H1 (cell line): ENCODE results near the gene RAP1GDS1. TPM values are rescaled to one million over a fixed set of nuclear protein-coding genes. Genes with fewer than 3 reads are reported as not detected.

Experiments
- CTCF ChIA-PET: fragments of 300-600 bp; sonication (Branson Sonifier 250); formaldehyde crosslinking; loops from one replicate; lab custom pipeline; 2021; ENCODE audit not compliant: partially characterized antibody; lab: Charles Lee
- POLR2A ChIA-PET: fragments of 300-600 bp; sonication (Branson Sonifier 250); formaldehyde crosslinking; loops from one replicate; lab custom pipeline; 2021; ENCODE audit warnings: inconsistent platforms; ENCODE audit not compliant: partially characterized antibody; lab: Charles Lee
- DNase-seq, 2 experiments: peaks; one replicate each; pipeline versions ENCODE4 v3.0.0 to v3.0.0-alpha.2; 2010 to 2022; ENCODE audit warnings: low spot score in 2 of 2, low read depth in 1 of 2, mixed read lengths in 1 of 2
- FAIRE-seq: peaks from 2 replicates; lab custom pipeline; 2011; peaks lifted over from hg19 to GRCh38; lab: Jason Lieb, UNC
- H2AFZ ChIP-seq: 2 replicates; pipeline ENCODE4 v1.8.1; 2012; ENCODE audit warnings: low read length, inconsistent platforms
- H2AK5ac ChIP-seq: 2 replicates; pipeline ENCODE4 v1.6.1; 2013; ENCODE audit warnings: low read depth, low read length
- H2BK120ac ChIP-seq: replicated peaks from 2 replicates; pipeline ENCODE3; 2013; ENCODE audit warnings: low read depth, low read length, inconsistent platforms
- H2BK12ac ChIP-seq: 2 replicates; pipeline ENCODE4 v1.6.1; 2013; ENCODE audit warnings: low read depth, low read length
- H2BK15ac ChIP-seq: 2 replicates; pipeline ENCODE4 v1.6.1; 2013; ENCODE audit warnings: low read length
- H2BK20ac ChIP-seq: 2 replicates; pipeline ENCODE4 v1.6.1; 2013; ENCODE audit warnings: low read length
- H2BK5ac ChIP-seq: 2 replicates; pipeline ENCODE4 v1.6.1; 2013; ENCODE audit warnings: low read depth, low read length
- H3K14ac ChIP-seq: 2 replicates; pipeline ENCODE4 v1.6.1; 2013; ENCODE audit warnings: inconsistent platforms; ENCODE audit not compliant: insufficient read length
- H3K18ac ChIP-seq: 2 replicates; pipeline ENCODE4 v1.6.1; 2013; ENCODE audit warnings: low read length; ENCODE audit errors: extremely low read depth
- H3K23ac ChIP-seq: 2 replicates; pipeline ENCODE4 v1.6.1; 2013; ENCODE audit warnings: inconsistent platforms; ENCODE audit not compliant: insufficient read length
- H3K23me2 ChIP-seq: 2 replicates; pipeline ENCODE4 v1.6.1; 2013; ENCODE audit warnings: low read depth, low read length
- H3K27ac ChIP-seq: 2 replicates; pipeline ENCODE4 v1.6.1; 2011; ENCODE audit warnings: low read depth, low read length, inconsistent platforms
- H3K27me3 ChIP-seq, 4 experiments: replicated peaks in 1 of 4; 1 replicate in 1 of 4; 2 replicates in 3 of 4; pipeline versions ENCODE4 v1.6.1 to v1.8.1; 2011 to 2013; ENCODE audit warnings: low read length in 3 of 4, mild to moderate bottlenecking in 3 of 4, inconsistent platforms in 2 of 4, mixed read lengths in 2 of 4, moderate library complexity in 1 of 4; ENCODE audit not compliant: control insufficient read depth in 3 of 4, insufficient read depth in 3 of 4; ENCODE audit errors: extremely low read depth in 1 of 4
- H3K36me3 ChIP-seq, 4 experiments: 2 replicates each; pipeline versions ENCODE4 v1.6.1 to v1.8.1; 2011 to 2013; ENCODE audit warnings: mild to moderate bottlenecking in 4 of 4, low read length in 3 of 4, moderate library complexity in 2 of 4, control low read depth in 1 of 4, inconsistent platforms in 1 of 4; ENCODE audit not compliant: insufficient read depth in 4 of 4, control insufficient read depth in 2 of 4
- H3K4ac ChIP-seq: replicated peaks from 2 replicates; pipeline ENCODE3; 2013; ENCODE audit warnings: low read length, low read depth, mixed read lengths, inconsistent platforms; ENCODE audit not compliant: insufficient read length
- H3K4me1 ChIP-seq, 4 experiments: replicated peaks in 1 of 4; 1 replicate in 1 of 4; 2 replicates in 3 of 4; pipeline versions ENCODE4 v1.6.1 to v1.8.1; 2011 to 2013; ENCODE audit warnings: low read length in 3 of 4, inconsistent platforms in 2 of 4, mixed read lengths in 1 of 4; ENCODE audit not compliant: insufficient read depth in 4 of 4, control insufficient read depth in 3 of 4
- H3K4me2 ChIP-seq, 2 experiments: 2 replicates each; pipeline versions ENCODE4 v1.6.1 to v1.8.1; 2011 to 2013; ENCODE audit warnings: low read depth in 2 of 2, low read length in 2 of 2, control low read depth in 1 of 2, inconsistent platforms in 1 of 2, mild to moderate bottlenecking in 1 of 2; ENCODE audit not compliant: insufficient read depth in 1 of 2
- H3K4me3 ChIP-seq, 4 experiments: fragments of 200-600, 300-600 bp in 1 of 4; sonication (generic), shearing (Covaris generic), sonication (Bioruptor Twin) in 1 of 4; 2 replicates each; pipeline versions ENCODE4 v1.5.1 to v1.8.1; 2011 to 2016; ENCODE audit warnings: low read length in 4 of 4, low read depth in 3 of 4, control low read depth in 2 of 4, inconsistent platforms in 2 of 4, mild to moderate bottlenecking in 2 of 4, mixed read lengths in 1 of 4, moderate library complexity in 1 of 4; ENCODE audit not compliant: insufficient read depth in 2 of 4; ENCODE audit errors: extremely low read depth in 1 of 4
- H3K56ac ChIP-seq: replicated peaks from 2 replicates; pipeline ENCODE3; 2013; ENCODE audit warnings: low read depth, mild to moderate bottlenecking, mixed read lengths, low read length, inconsistent platforms; ENCODE audit not compliant: insufficient read length
- H3K79me1 ChIP-seq: 2 replicates; pipeline ENCODE4 v1.6.1; 2013; ENCODE audit warnings: low read depth, low read length, control low read depth
- H3K79me2 ChIP-seq, 2 experiments: 2 replicates each; pipeline versions ENCODE4 v1.6.1 to v1.8.1; 2012 to 2013; ENCODE audit warnings: low read length in 2 of 2, mild to moderate bottlenecking in 2 of 2, inconsistent platforms in 1 of 2; ENCODE audit not compliant: insufficient read depth in 2 of 2, control insufficient read depth in 1 of 2
- H3K9ac ChIP-seq, 4 experiments: replicated peaks in 1 of 4; 1 replicate in 1 of 4; 2 replicates in 3 of 4; pipeline versions ENCODE4 v1.6.1 to v1.8.1; 2011 to 2013; ENCODE audit warnings: low read depth in 3 of 4, low read length in 3 of 4, control low read depth in 2 of 4, mild to moderate bottlenecking in 2 of 4, moderate library complexity in 2 of 4, inconsistent platforms in 1 of 4; ENCODE audit errors: extremely low read depth in 1 of 4
- H3K9me3 ChIP-seq, 2 experiments: 2 replicates each; pipeline versions ENCODE4 v1.6.1 to v1.8.1; 2012 to 2013; ENCODE audit warnings: mild to moderate bottlenecking in 2 of 2, moderate library complexity in 2 of 2, control low read depth in 1 of 2, inconsistent platforms in 1 of 2, low read depth in 1 of 2, low read length in 1 of 2, mixed read lengths in 1 of 2; ENCODE audit not compliant: insufficient read depth in 2 of 2
- H4K20me1 ChIP-seq, 2 experiments: replicated peaks in 1 of 2; 2 replicates each; pipeline versions ENCODE3 to v1.8.1; 2011 to 2013; ENCODE audit warnings: inconsistent platforms in 2 of 2, low read length in 2 of 2, mild to moderate bottlenecking in 1 of 2; ENCODE audit not compliant: insufficient read depth in 2 of 2, control insufficient read depth in 1 of 2
- H4K5ac ChIP-seq: 2 replicates; pipeline ENCODE4 v1.6.1; 2013; ENCODE audit warnings: low read length, low read depth, mixed read lengths, inconsistent platforms; ENCODE audit not compliant: insufficient read length
- H4K8ac ChIP-seq: 2 replicates; pipeline ENCODE4 v1.8.0; 2013; ENCODE audit warnings: mild to moderate bottlenecking, moderate library complexity, low read length, inconsistent platforms; ENCODE audit not compliant: insufficient read depth; ENCODE audit errors: extremely low read depth
- H4K91ac ChIP-seq: replicated peaks from 2 replicates; pipeline ENCODE3; 2013; ENCODE audit warnings: low read length, mixed read lengths, inconsistent platforms; ENCODE audit not compliant: insufficient read length
- BACH1 ChIP-seq: IDR thresholded peaks from 2 replicates; pipeline ENCODE4 v1.6.1; 2012; ENCODE audit warnings: low read length, improper control_type of control experiment
- BCL11A ChIP-seq, 2 experiments: IDR thresholded peaks; one replicate each; pipeline ENCODE4 v1.6.1; 2011; ENCODE audit warnings: low read depth in 2 of 2, low read length in 2 of 2, mild to moderate bottlenecking in 2 of 2
- BRCA1 ChIP-seq: IDR thresholded peaks from 2 replicates; pipeline ENCODE4 v1.6.1; 2012; ENCODE audit warnings: low read depth, low read length, improper control_type of control experiment
- CBX5 ChIP-seq: fragments of 300-800, 300-1000 bp; sonication (generic); IDR thresholded peaks from 2 replicates; pipeline ENCODE4 v1.7.1; 2016; ENCODE audit warnings: antibody characterized with exemption, low read length, low read depth
- CHD1 ChIP-seq: IDR thresholded peaks from 2 replicates; pipeline ENCODE4 v1.6.1; 2012; ENCODE audit warnings: low read depth, low read length, improper control_type of control experiment
- CHD2 ChIP-seq: IDR thresholded peaks from 2 replicates; pipeline ENCODE4 v1.6.1; 2012; ENCODE audit warnings: low read length, improper control_type of control experiment
- EGR1 ChIP-seq: IDR thresholded peaks from 2 replicates; pipeline ENCODE4 v1.6.1; 2011; ENCODE audit warnings: low read depth, low read length, borderline replicate concordance
- JUN ChIP-seq: IDR thresholded peaks from 2 replicates; pipeline ENCODE4 v1.6.1; 2011; ENCODE audit warnings: low read depth, mild to moderate bottlenecking, improper control_type of control experiment, low read length
- MAFK ChIP-seq: IDR thresholded peaks from 2 replicates; pipeline ENCODE4 v1.6.1; 2012; ENCODE audit warnings: low read depth, mild to moderate bottlenecking, improper control_type of control experiment, low read length
- NRF1 ChIP-seq: IDR thresholded peaks from 2 replicates; pipeline ENCODE4 v1.6.1; 2011; ENCODE audit warnings: mild to moderate bottlenecking, low read depth, low read length, improper control_type of control experiment
- PHF8 ChIP-seq: fragments of 200-600 bp; sonication (generic); conservative IDR thresholded peaks from 2 replicates; pipeline ENCODE4 v1.7.1; 2012; ENCODE audit warnings: low read depth, mild to moderate bottlenecking, inconsistent platforms, low read length, moderate library complexity
- POU5F1 ChIP-seq: IDR thresholded peaks from 2 replicates; pipeline ENCODE4 v1.6.1; 2011; ENCODE audit warnings: low read depth, mild to moderate bottlenecking, low read length, moderate library complexity
- SIN3A ChIP-seq, 2 experiments: IDR thresholded peaks in 1 of 2; conservative IDR thresholded peaks in 1 of 2; 2 replicates each; pipeline ENCODE4 v1.6.1; 2011 to 2012; ENCODE audit warnings: low read length in 2 of 2, improper control_type of control experiment in 1 of 2, low read depth in 1 of 2, mild to moderate bottlenecking in 1 of 2
- TAF1 ChIP-seq: IDR thresholded peaks from 2 replicates; pipeline ENCODE4 v1.6.1; 2011; ENCODE audit warnings: mild to moderate bottlenecking, low read depth, low read length
- WGBS, 2 experiments: shearing (Covaris generic) in 1 of 2; methylation state at CpG; one replicate each; pipeline versions ENCODE4 v1.1.6 to v1.1.7; 2013 to 2015; ENCODE audit warnings: low lambda C conversion rate in 2 of 2, mixed read lengths in 2 of 2, inconsistent platforms in 1 of 2, low coverage in 1 of 2, missing lambda C conversion rate in 1 of 2; ENCODE audit not compliant: insufficient replicate concordance in 2 of 2, insufficient coverage in 1 of 2, insufficient read length in 1 of 2; ENCODE audit errors: extremely low coverage in 1 of 2, missing lambda C conversion rate in 1 of 2; 5-methylcytosine and 5-hydroxymethylcytosine counted together
- polyA plus RNA-seq, 7 experiments: library from polyadenylated mRNA; depleted of rRNA in 3 of 7; stranded (reverse) in 5 of 7; unstranded in 2 of 7; fragments of >200 nt in 5 of 7; fragments of 200-250 nt in 2 of 7; gene quantifications; 1 replicate in 5 of 7; 2 replicates in 1 of 7; 4 replicates in 1 of 7; pipeline versions ENCODE4 v1.2.1 to v1.2.3, GENCODE V29; 2011 to 2013; ENCODE audit warnings: missing spikeins in 2 of 7, mixed read lengths in 2 of 7
- total RNA-seq: library from RNA; stranded (reverse); fragmentation: NEBNext Ultra II Directional; extraction: Animal tissue kit (Norgen Biotek cat#: 25700); gene quantifications from 2 replicates; pipeline ENCODE4 v1.2.1, GENCODE V29; 2021
- TF ChIP-seq, protein P1 (sequence below): IDR thresholded peaks from 2 replicates; pipeline ENCODE4 v1.6.1; 2012; ENCODE audit warnings: inconsistent platforms

RAP1GDS1 gene
- total and polyA plus RNA-seq, 2 of the 8 experiments (the other 6 are each of a cell fraction or from before 2014, with no cell fraction given), result 12.8 to 31.9 TPM

- POLR2A ChIA-PET, result no interaction called here
- no peak overlapping the region for H3K27ac ChIP-seq
- TF ChIP-seq, protein P1, sequence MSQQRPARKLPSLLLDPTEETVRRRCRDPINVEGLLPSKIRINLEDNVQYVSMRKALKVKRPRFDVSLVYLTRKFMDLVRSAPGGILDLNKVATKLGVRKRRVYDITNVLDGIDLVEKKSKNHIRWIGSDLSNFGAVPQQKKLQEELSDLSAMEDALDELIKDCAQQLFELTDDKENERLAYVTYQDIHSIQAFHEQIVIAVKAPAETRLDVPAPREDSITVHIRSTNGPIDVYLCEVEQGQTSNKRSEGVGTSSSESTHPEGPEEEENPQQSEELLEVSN, result no peak
- TF ChIP-seq CHD2 (no peak), SIN3A (conservative IDR thresholded peaks at IDR 0.05 in 1 of 2, IDR thresholded peaks at IDR 0.05 in 1 of 2; ENCODE audit: low read depth in 1 of 2, low read length in 2 of 2) (no peak), POU5F1 (no peak), NRF1 (no peak), EGR1 (no peak), PHF8 (no peak), BRCA1 (no peak), CBX5 (no peak), MAFK (no peak), BCL11A (IDR thresholded peaks at IDR 0.05; ENCODE audit: low read depth in 2 of 2, low read length in 2 of 2) (no peak), BACH1 (no peak), JUN (no peak), CHD1 (no peak), TAF1 (no peak)
Observed at GRCh38 chr4:98222306-98222705, 38.9 kb upstream of the RAP1GDS1 start.

More at GRCh38 chr4:98222306-98222705, 38.9 kb upstream of the RAP1GDS1 start:
- no peaks in the 10 kb centered on the region for H3K9me3 ChIP-seq
- 89% methylated on average over 2 of the region's 2 CpGs; no CpG with 5 or more reads in 1 of the 2 experiments for WGBS, 2 experiments
- no peak overlapping the region for H3K18ac ChIP-seq
- no peak overlapping the region for H3K23ac ChIP-seq
- no peak overlapping the region for H2AFZ ChIP-seq
- H4K8ac ChIP-seq, result no peak overlapping the region
- no peak overlapping the region for H3K56ac ChIP-seq
- H4K20me1 ChIP-seq, result no peaks in the 10 kb centered on the region
- no peaks in the 10 kb centered on the region for H3K27me3 ChIP-seq
- no peak overlapping the region for H3K9ac ChIP-seq
- FAIRE-seq (no peak), DNase-seq (no peak)
- H3K79me1 ChIP-seq, result no peaks in the 10 kb centered on the region
- H2BK12ac ChIP-seq, result no peak overlapping the region
- no peak overlapping the region for H2BK120ac ChIP-seq
- H4K5ac ChIP-seq, result no peak overlapping the region
- no peak overlapping the region for H3K4me3 ChIP-seq
- no peak overlapping the region for H3K4ac ChIP-seq
- no peak overlapping the region for H4K91ac ChIP-seq
- no peak overlapping the region for H2BK20ac ChIP-seq
- H2BK15ac ChIP-seq, result no peak overlapping the region
- H3K36me3 ChIP-seq, result no peaks in the 10 kb centered on the region
- no peak overlapping the region for H3K14ac ChIP-seq
- H3K23me2 ChIP-seq, result no peaks in the 10 kb centered on the region
- no peaks in the 10 kb centered on the region for H3K79me2 ChIP-seq
- CTCF ChIA-PET, result no interaction called here
- no peaks in the 10 kb centered on the region for H3K4me1 ChIP-seq
- no peak overlapping the region for H2AK5ac ChIP-seq
- H2BK5ac ChIP-seq, result no peak overlapping the region
- no peak overlapping the region for H3K4me2 ChIP-seq
